Raji (cell line): ENCODE measurements around the gene RTN3.

Source experiments
- POLR2A ChIP-seq: IDR thresholded peaks from 2 replicates; pipeline ENCODE4 v1.6.1; 2011; ENCODE audit warnings: low read depth, low read length, control low read depth; ENCODE audit not compliant: insufficient read depth

RTN3 gene

DNA sequence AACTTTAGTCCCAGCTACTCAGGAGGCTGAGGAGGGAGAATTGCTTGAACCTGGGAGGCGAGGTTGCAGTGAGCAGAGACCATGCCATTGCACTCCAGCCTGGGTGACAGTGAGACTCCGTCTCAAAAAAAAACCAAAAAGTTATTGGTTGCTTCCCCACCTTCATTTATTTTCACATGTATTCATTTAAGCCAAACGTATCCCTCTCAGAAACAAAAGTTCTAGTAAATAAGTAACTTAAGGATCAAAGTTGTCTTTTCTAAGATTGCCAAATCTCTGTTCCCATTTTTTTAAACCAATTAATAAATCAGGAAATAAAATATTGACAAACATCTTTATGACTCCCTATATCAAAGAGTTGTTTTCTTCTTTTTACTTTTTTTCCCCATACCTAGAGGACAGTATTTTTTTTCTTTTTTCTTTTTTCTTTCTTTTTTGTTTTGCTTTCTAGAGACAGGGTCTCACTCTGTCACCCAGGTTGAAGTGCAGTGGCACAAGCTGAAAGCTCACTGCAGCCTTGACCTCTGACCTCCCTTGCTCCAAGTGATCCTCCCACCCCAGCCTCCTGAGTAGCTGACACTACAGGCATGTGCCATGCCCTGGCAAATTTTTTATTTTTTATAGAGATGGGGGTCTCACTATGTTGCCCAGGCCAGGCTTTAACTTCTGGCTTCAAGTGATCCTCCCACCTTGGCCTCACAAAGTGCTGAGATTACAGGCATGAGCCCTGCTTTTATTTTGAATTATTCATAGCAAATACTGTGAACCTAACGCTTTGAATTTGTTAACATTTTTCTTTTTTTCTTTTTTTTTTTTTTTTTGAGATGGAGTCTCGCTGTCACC, 75.8 kb downstream of the RTN3 start:
- no peak for TF ChIP-seq POLR2A

DNA sequence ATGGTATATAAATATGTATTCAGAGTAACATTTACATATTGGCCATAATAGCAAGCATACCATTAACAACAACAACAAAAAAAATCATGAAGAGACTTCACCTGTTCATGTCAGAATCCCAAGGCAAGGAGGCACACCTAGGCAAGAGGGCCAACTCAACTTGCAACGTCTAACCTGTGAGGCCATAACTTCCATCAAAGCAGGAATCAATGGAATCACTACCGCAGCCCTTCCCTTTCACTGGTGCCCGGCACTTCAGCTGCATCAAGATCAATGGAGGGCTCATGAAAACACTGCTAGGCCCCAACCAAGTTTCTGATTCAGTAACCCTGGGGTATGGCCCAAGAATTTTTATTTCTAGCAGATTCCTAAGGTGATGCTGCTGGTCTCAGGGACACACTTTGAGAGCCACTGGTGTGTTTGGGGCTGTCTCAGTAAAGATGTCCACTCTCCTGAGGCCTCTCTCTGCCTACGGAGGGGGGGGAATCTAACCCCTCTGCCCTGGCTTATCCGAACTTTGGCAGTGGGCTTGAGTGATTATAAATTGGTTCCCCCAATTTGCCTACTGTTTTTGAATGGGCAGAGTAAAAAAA, 79.3 kb downstream of the RTN3 start:
- TF ChIP-seq POLR2A: no peak

DNA sequence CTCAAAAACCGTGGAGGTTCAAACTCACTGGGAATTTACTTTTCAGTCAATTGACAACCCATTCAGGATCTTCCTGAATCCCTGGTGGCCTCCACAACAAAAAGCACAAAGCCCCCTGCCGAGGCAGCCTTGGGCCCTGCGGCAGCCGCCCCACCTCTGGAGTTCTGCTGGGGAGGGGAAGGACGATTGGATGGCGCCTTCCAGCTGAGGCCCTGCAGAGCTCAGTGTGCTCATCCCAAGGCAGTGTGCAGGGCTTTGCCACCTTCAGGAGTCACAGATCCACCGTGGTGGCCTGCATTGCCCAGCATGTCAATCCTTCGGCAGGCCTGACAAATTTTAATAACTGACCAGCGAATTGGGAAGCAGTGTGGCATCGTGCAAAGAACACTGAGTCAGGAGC, 79.9 kb downstream of the RTN3 start:
- no peak for TF ChIP-seq POLR2A

DNA sequence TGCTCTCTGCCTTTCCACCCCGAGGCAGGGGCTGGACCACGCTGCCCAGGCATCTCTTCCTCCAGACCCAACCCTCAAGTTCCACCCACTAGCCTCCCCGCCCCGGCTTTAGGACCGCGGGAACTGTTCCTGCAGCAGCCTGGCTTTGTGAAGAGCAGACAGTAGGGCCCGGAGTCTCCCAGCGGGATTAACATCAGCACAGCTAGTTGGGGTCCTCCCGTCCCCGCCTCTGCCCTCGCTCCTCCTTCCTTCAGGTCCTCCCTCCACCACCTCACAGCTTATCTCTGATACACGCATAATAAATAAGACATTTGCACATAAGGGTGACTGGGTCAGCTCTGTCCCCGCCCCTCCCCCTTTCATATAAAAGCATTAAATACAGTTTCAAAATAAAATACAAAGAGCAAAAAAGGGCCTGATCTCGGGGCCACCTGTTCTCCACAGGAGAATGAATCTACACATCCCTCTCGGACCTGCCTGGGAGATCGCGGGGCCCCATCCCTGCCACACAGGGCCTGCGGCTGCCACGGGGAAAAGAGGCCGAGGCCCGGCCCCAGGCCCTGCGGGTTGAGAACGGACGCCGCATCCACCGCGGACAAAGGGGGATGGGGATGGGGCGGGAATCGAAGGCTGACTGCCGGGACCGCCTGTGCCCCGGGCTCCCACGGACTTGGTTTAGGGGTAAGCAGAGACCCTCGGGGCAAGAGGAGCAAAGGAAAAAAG, 80.8 kb downstream of the RTN3 start:
- TF ChIP-seq POLR2A: no peak

DNA sequence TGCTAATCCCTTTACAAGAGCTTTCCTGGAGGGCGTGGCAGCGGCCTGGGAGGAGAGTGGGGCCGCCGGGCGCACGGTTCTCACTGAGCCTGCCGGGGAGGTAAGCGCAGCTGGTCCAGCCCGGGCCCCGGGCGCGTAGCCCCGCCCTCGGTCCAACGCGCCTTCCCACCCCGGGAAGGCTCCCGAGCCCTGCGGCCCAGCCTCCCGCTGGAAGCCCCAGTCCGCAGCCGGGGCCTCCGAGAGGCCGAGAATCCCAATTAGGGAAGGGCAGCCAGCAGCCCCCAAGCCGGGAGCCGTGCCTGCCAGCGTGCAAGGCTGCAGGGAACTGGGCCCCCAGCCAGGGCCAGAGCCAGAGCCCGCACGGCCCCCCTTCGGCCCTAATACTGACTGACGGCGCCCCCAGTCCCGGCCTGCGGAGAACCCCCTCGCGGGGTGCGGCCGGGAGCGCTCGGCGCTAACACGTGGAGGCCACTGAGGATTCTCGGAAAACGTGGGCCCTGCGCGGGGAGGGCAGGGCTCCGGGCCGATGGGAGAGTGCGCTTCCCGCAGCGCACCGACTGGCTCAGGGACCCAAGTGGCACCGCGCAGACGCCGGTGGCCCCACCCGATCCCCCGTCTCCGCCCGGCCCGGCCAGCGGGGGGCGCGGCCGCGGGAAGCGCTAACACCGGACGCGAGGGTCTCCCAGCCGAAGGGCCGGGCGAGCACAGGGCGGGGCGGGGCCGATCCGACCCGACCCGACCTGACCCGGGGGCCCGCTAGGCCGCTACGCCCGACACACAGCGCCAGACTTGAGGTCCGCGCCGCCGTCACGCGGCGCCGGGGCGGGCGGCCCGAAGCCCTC, 81.6 kb downstream of the RTN3 start:
- no peak for TF ChIP-seq POLR2A

DNA sequence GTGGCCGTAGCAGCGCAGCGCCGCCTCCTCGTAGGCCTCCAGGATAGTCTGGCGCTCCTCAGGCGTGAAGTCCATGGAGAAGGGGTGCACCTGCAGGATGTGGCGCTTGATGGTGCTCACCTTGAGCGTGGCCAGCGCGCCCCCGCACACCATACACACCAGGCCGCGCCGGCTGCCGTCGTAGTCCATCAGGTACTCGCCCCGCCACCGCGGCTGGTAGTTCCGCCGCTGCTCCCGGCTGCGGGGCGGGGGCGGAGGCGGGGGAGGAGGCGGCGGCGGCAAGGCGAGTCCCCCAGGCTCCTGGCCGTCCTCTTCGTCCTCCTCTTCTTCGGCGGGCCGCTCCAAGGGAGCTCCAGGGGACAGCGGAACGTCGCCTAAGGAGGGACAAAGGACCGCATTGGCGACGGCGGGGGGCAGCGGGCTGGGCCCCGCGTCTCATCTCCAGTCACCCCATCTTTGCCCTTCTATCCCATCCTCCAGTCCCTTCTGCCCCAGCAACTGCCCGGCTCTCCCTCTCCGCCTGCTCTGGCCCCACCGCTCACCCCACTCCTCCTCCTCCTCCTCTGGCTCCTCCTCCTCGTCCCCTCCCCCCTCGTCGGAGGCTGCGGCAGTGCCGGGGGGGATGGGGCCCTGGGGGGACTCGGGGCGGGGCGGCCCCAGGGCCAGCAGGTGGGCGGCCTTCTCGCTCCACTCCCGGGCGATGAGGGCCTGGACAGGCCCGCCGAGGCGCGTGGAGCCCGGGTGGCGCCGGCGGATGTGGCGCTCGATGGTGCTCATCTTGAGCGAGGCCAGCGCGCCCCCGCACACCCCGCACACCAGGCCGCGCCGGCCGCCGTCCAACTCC, 82.4 kb downstream of the RTN3 start:
- no peak for TF ChIP-seq POLR2A

DNA sequence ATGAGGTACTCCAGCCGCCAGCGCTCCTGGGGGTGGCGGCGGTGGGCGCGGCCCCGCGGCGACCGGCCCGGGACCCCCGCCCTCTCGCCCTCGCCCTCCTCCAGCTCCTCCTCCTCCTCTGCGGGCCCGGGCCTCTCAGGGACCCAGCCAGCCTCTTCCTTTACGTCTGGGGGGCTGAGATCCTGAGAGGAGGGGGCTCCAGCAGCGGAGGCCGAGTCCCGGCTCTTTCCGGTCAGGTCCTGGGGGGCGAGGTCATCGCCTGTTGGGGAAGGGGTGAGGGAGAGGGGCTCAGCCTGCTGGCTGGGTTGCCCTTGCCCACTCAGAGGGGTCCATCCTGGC, 83.0 kb downstream of the RTN3 start:
- no peak for TF ChIP-seq POLR2A

DNA sequence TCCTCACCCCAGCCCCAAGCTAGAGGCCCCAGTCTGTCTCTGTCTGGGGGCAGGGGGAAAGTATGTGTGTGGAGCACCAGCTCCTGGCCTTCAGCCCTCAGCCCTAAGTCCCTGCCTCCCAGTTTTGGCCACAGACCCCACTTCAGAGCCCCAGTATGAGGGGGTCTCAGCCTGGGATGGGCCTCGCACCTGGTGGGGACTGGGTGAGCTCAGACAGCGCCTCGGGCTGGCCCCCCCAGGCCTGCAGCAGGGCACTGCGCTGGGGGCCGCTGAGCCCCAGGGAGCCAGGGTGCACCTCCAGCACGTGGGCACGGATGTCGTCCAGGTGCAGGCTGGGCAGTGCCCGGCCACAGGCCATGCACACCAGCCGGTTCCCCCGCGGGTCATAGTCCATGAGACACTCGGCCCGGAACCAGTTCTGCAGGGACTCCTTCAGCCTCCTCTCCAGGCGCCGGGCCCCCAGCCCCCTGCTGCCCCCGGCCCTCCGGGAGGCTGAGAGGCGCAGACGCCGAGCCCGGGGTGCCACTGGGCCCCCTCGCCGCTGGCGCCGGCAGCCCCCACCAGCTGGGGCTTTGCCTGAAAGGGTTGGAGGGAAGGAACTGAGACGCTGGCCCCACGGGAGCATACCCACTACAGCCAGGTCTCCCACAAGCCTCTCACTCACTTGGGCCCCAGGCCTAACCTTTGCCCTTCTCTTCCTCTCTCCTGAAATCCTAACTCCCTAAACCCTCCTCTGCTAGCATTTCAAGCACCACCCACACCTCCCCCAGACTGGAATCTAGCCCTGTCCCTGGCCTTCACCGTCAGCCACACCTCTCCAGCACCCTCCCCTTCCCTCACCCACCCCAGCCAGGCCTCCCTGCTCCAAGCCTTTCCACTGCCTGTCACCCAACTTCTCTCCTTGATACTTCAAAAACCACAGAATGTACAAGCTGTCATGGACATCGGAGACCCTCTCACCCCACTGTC, 83.7 kb downstream of the RTN3 start:
- TF ChIP-seq POLR2A: no peak

DNA sequence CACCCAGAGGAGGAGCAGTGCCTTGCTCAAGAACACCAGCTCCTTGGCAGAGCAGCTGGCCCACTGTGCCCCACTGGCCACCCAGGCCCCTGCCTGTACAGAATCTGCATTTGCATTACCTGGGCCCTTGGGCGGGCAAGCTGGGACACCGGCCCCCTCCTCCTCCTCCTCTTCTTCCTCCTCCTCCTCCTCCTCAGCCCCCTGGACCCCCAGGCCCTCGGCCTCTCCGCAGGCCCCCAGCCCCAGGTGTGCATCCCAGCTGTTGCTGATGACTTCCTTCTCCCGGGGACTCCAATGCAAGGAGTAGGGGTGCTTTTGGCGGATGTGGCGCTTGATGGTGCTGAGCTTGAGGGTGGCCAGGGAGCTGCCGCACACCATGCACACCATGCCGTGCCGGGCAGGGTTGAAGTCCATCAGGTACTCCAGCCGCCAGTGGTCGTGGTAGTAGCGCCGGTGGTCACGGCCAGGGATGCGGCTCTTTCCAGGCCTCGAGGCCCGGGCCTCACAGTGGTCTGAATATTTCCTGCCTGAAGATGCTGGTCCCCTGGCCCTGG, 84.5 kb downstream of the RTN3 start:
- no peak for TF ChIP-seq POLR2A

DNA sequence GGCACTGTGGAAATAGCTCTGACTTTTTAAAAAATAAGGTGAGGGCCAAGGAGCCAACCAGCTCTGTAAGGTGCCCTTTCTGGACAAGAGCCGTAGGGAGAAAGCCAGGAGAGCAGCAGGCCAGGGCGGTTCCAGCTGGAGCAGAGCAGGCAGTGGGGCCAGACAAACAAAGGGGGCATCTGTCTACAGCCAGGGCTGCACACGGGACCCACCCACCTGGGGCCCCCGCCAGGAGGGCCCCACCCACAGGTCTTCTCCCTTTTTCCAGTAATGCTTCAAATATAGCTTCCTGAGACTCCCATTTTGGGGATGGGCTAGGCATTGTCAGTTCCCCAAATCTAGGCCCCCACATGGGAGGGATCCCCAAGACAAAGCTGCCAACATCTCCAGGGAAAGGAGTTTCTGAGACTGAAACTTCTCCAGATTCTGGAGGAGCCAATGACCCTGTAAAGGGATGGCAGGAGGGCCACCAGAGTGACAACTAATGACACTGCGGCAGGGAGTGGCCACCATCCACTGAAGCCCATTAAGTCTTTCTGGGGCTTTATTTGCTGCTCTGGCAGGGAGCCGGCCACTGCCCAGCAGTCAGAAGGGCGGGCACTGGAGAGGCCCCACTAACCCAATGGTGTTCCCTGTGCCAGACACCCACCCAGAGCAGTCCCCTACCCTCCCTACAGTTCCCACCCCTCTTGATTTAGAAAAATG, 85.4 kb downstream of the RTN3 start:
- TF ChIP-seq POLR2A: no peak

DNA sequence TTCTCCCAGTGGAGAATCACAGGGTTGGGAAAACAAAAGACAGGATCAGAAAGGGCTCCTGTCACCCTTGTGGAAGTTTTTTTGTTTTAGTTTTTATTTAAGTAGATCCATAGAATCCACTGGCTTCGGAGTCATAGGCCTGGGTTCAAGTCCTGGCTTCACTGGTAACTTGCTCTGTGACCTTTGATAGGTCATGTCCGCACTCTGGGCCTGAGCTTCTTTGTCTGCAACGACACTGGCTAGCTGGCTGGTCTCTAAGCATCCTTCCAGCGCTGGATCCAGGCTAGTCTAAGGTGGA, 85.9 kb downstream of the RTN3 start:
- no peak for TF ChIP-seq POLR2A

DNA sequence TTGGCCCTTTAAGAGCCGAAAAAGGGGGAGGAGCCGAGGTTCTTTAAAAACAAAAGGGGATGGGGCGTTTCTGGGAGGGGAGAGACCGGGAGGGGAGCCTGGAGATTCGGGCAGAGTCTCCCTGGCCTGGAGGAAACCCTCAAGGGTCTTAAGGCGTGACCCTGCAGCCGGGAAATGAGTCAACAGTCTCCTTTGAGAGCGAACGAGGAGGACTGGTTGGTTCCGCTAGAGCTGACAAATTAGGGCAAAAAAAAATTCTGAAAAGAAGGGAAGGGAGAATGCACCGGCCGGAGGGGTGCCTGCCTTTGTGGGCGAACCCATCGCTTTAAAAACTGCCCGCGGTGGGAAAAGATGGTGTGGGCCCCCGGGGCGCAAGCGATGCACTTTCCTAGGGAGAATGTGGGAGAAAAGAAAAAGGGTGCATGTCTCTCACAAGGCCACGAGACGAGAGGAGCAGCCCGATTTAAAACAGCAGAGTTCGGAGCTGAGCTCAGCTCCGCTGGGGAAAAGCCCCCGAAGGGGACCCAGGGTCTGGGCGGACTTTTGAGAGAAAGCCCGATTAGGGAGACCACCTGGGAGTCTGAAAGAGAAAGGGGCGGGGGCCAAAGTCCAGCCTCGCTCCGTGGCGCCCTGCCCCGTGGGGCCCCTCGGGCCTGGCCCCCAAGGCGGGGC, 86.4 kb downstream of the RTN3 start:
- TF ChIP-seq POLR2A: no peak
